DND-41 (cell line): ENCODE measurements around the gene RNPEPL1.

Experiments
- EZH2 ChIP-seq: IDR thresholded peaks from 3 replicates; pipeline ENCODE4 v1.6.1; 2012; ENCODE audit warnings: borderline replicate concordance, low read depth, mild to moderate bottlenecking, moderate library complexity, low read length, inconsistent platforms; ENCODE audit not compliant: severe bottlenecking
- TF ChIP-seq, protein P1 (sequence below): IDR thresholded peaks from 2 replicates; pipeline ENCODE4 v1.5.1; 2012; ENCODE audit warnings: borderline replicate concordance, low read length, moderate library complexity, mild to moderate bottlenecking; ENCODE audit not compliant: poor library complexity, severe bottlenecking; ENCODE audit errors: extremely low read depth

DNA sequence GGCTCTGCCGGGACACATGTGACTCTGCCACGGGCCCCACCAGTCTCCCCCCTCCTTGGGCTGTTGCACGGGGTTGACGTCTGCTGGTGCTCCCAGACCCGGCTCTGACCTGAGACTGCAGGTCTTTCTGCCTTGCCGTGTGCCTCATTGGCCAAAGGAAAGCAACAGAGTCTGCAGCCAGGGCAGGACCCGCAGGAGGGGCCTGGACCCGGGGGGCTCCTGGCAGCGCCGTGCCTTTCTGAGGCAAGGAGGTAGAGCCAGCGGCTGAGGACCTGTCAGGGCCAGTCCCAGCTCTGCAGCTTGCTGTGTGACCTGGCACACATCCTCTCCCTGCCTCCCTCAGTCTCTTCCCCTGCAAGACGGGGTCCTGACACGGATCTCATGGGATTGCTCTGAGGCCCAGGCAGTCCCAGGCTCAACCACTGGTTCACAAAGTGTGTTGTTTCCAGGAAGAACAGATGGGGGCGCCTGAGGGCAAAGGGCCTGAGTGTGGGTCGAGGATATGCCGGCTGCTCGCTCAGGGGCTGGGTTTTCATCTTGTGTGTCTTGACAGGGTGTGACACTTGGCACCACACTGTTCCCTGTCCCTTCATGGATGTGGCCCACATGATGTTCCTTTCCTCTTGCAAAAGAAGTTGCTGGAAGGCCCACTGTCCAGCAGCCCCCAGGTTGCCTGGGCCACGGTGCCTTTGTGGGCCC lies 27.2 kb downstream of the RNPEPL1 start:
- TF ChIP-seq, protein P1, sequence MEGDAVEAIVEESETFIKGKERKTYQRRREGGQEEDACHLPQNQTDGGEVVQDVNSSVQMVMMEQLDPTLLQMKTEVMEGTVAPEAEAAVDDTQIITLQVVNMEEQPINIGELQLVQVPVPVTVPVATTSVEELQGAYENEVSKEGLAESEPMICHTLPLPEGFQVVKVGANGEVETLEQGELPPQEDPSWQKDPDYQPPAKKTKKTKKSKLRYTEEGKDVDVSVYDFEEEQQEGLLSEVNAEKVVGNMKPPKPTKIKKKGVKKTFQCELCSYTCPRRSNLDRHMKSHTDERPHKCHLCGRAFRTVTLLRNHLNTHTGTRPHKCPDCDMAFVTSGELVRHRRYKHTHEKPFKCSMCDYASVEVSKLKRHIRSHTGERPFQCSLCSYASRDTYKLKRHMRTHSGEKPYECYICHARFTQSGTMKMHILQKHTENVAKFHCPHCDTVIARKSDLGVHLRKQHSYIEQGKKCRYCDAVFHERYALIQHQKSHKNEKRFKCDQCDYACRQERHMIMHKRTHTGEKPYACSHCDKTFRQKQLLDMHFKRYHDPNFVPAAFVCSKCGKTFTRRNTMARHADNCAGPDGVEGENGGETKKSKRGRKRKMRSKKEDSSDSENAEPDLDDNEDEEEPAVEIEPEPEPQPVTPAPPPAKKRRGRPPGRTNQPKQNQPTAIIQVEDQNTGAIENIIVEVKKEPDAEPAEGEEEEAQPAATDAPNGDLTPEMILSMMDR, result peak; percentile 50
- TF ChIP-seq EZH2, result no peak
